GM12873 (cell line): Measurements from ENCODE around the gene NEK10.

Experiments
- CTCF ChIP-seq: IDR thresholded peaks from 2 replicates; pipeline ENCODE4 v1.5.1; 2012; ENCODE audit warnings: low read depth, mild to moderate bottlenecking, moderate library complexity, low read length, control low read depth; ENCODE audit not compliant: insufficient read depth; ENCODE audit errors: missing control alignments

Gene NEK10

DNA sequence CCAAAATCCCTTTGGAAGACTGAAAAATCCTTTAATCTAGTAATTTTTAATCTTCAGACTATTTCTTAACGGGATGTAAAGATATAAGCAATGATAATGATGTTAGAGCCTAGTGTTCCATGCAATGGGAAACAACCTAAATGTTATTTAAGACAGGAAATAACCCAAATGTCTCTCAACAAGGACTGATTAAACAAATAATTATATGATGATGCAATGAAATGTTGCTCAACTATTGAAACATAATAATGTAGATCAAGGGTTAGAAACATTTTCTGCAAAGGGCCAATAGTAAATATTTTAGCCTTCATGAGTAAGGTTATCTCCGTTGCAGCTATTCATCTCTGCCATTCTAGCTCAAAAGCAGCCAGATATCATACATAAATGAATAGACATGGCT, 275.4 kb downstream of the NEK10 start:
- no peak for TF ChIP-seq CTCF

DNA sequence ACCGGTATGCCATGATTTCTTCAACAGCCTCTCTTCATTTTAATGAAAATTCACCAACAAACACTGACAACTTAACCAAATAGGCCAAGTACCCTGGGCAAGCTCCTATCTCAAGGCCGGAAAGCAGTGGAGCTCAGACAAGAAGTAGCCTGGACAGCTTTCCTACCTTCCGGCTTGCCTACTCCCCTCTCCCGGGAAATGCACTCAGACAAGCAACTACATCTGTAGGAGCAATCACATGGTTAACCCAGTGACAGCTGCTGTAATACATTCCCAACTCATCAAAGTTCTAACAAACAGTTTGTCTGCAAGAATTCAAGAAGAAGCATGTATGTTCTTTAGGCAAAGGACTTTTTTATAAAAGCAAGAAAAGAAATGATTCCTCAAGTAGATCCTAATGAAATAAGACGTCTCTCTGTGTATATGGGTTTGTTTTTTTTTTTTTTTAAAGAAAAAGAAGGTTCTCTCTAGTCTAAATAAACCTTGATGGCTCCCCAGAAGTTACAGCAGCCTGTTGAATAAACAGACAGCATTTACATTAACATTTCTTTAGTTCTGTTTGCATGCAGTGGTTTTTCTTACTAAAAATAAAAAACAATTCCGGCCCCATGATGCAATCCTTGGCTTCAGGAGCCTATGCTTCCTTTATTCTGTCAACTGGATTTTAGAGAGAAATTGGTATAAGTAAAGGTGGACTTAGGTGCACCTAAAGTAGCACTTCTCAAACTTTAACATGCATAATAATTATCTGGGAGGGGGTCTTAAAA, 278.7 kb downstream of the NEK10 start:
- TF ChIP-seq CTCF = no peak

DNA sequence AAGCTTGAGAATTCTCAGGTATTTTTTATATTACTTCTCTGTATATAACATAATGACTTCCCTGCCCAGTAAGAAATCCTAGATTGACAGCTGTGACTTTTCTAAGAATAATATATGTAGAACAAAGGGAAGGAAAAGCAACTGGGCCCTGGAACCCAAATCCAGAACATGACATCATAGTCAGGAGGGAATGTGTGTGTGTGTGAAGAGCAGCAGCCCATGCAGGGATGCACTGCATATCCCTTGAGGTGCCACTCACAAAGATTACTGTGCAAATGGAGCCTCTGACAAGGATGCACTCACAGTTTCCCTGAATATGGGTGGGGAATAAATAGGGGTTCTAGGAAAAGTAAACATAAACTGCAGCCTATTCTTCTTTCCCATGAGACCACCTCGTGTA, 279.5 kb downstream of the NEK10 start:
- TF ChIP-seq CTCF = no peak

DNA sequence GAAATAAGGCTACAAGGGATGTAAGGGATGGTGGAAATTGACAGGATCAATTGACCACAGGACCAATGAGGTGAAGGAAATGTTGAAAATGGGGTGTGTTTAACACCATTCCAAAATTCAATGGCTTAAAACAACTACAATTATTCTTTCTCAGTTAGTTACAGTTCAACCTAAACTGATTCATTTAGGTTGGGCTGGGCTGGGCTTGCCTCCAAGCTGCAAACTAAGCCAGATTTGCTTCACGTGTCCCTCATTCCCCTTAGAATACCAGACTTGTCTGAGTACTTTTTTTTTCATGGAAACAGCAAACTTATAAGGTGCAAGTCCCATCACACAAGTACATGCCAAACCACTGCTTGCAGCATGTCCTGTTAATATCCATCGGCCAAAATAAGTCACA, 280.1 kb downstream of the NEK10 start:
- no peak for TF ChIP-seq CTCF

GRCh38 chr3:27085829-27086730, 283.1 kb downstream of the NEK10 start:
- no peak for TF ChIP-seq CTCF

DNA sequence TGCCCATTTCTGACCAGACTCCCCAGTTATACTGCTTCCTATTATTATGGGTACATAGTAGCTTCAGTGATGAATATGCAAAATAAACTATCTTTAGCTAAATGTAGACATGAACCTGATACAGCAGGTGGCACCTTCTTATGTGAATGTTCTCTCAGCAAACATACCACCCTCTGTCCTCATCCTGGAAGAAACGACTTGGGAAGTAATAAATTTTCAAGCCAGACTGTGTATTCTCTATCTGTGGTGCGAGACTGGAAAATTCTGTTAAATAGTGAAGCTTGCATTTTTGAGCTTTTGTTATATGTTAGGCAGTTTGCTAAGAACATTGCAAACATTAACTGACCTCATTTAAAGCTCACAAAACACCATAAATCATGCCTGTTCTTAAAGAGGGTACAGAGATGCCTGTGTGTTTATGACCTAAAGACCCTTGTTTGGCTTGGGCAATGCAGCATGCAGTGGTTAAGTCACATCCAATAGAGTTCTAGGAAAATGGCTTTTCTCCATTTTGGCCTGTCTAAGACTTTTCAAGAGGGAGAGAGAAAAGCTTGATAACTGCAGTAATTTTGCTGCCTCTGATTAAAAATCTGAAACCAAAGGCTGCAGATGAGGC, 287.1 kb downstream of the NEK10 start:
- TF ChIP-seq CTCF = no peak

- no peak for TF ChIP-seq CTCF
Observed at GRCh38 chr3:27081566-27081965, 287.6 kb downstream of the NEK10 start.
